Mesenchymal stem cell (in vitro differentiated cells and primary cell): ENCODE data around the gene CHIC2.

Experiments used
- DNase-seq: peaks from one replicate; pipeline ENCODE4 v3.0.0-alpha.2; 2013
- H2AFZ ChIP-seq: one replicate; pipeline ENCODE4 v1.6.1; 2013; ENCODE audit warnings: low read depth, mild to moderate bottlenecking, control low read depth, inconsistent platforms, low read length, moderate library complexity
- H2AK5ac ChIP-seq: 2 replicates; pipeline ENCODE4 v1.6.1; 2013; ENCODE audit warnings: low read length, moderate library complexity, mild to moderate bottlenecking, inconsistent platforms; ENCODE audit not compliant: severe bottlenecking
- H2BK120ac ChIP-seq: one replicate; pipeline ENCODE4 v1.6.1; 2013; ENCODE audit warnings: low read depth, mild to moderate bottlenecking, inconsistent platforms, low read length, moderate library complexity
- H2BK12ac ChIP-seq, 2 experiments: one replicate each; pipeline ENCODE4 v1.6.1; 2013; ENCODE audit warnings: inconsistent platforms in 2 of 2, low read length in 2 of 2, mild to moderate bottlenecking in 2 of 2, moderate library complexity in 2 of 2, control low read depth in 1 of 2
- H2BK15ac ChIP-seq: one replicate; pipeline ENCODE4 v1.6.1; 2013; ENCODE audit warnings: mild to moderate bottlenecking, low read depth, inconsistent platforms; ENCODE audit not compliant: poor library complexity, severe bottlenecking
- H2BK5ac ChIP-seq: 2 replicates; pipeline ENCODE4 v1.6.1; 2013; ENCODE audit warnings: low read depth, mild to moderate bottlenecking, low read length, control low read depth, inconsistent platforms; ENCODE audit not compliant: poor library complexity, severe bottlenecking
- H3K14ac ChIP-seq, 2 experiments: one replicate each; pipeline ENCODE4 v1.6.1; 2013; ENCODE audit warnings: inconsistent platforms in 2 of 2, low read length in 2 of 2, control low read depth in 1 of 2, mild to moderate bottlenecking in 1 of 2, moderate library complexity in 1 of 2
- H3K18ac ChIP-seq, 2 experiments: one replicate each; pipeline ENCODE4 v1.6.1; 2013; ENCODE audit warnings: inconsistent platforms in 2 of 2, low read length in 2 of 2, control low read depth in 1 of 2, low read depth in 1 of 2, mild to moderate bottlenecking in 1 of 2
- H3K23ac ChIP-seq, 2 experiments: one replicate each; pipeline ENCODE4 v1.6.1; 2013; ENCODE audit warnings: inconsistent platforms in 2 of 2, low read length in 2 of 2, mild to moderate bottlenecking in 2 of 2, moderate library complexity in 2 of 2, control low read depth in 1 of 2
- H3K27ac ChIP-seq: 2 replicates; pipeline ENCODE4 v1.5.1; 2013; ENCODE audit warnings: mild to moderate bottlenecking, moderate library complexity, low read length, control low read depth, inconsistent platforms; ENCODE audit not compliant: poor library complexity, severe bottlenecking
- H3K27me3 ChIP-seq, 2 experiments: 2 replicates each; pipeline versions ENCODE4 v1.6.1 to v1.7.0; 2013; ENCODE audit warnings: low read length in 2 of 2, mild to moderate bottlenecking in 2 of 2, moderate library complexity in 2 of 2, control low read depth in 1 of 2, inconsistent platforms in 1 of 2; ENCODE audit not compliant: control insufficient read depth in 1 of 2, insufficient read depth in 1 of 2
- H3K36me3 ChIP-seq, 2 experiments: 2 replicates each; pipeline versions ENCODE4 v1.6.1 to v1.7.0; 2013; ENCODE audit warnings: low read length in 2 of 2, control low read depth in 1 of 2, inconsistent platforms in 1 of 2, low read depth in 1 of 2, mild to moderate bottlenecking in 1 of 2; ENCODE audit not compliant: insufficient read depth in 2 of 2, control insufficient read depth in 1 of 2
- H3K4ac ChIP-seq, 2 experiments: one replicate each; pipeline ENCODE4 v1.6.1; 2013; ENCODE audit warnings: inconsistent platforms in 2 of 2, low read length in 2 of 2, mild to moderate bottlenecking in 2 of 2, moderate library complexity in 2 of 2, control low read depth in 1 of 2, low read depth in 1 of 2
- H3K4me1 ChIP-seq: 2 replicates; pipeline ENCODE4 v1.6.1; 2013; ENCODE audit warnings: low read depth, low read length, control low read depth; ENCODE audit not compliant: control insufficient read depth, insufficient read depth
- H3K4me2 ChIP-seq: 2 replicates; pipeline ENCODE4 v1.6.1; 2013; ENCODE audit warnings: low read length, mild to moderate bottlenecking, inconsistent platforms; ENCODE audit not compliant: poor library complexity, severe bottlenecking
- H3K4me3 ChIP-seq, 2 experiments: 2 replicates each; pipeline versions ENCODE4 v1.5.1 to v1.7.0; 2013; ENCODE audit warnings: low read length in 2 of 2, mild to moderate bottlenecking in 2 of 2, control low read depth in 1 of 2, low read depth in 1 of 2; ENCODE audit not compliant: insufficient read depth in 1 of 2
- H3K79me1 ChIP-seq: replicated peaks from 2 replicates; pipeline ENCODE4 v1.6.1; 2013; ENCODE audit warnings: mild to moderate bottlenecking, control low read depth, low read length, inconsistent platforms; ENCODE audit not compliant: poor library complexity, severe bottlenecking
- H3K9ac ChIP-seq: 2 replicates; pipeline ENCODE4 v1.7.0; 2013; ENCODE audit warnings: mild to moderate bottlenecking, low read length, moderate library complexity
- H3K9me3 ChIP-seq: 2 replicates; pipeline ENCODE4 v1.7.0; 2013; ENCODE audit warnings: mild to moderate bottlenecking, low read length; ENCODE audit not compliant: control insufficient read depth
- H4K8ac ChIP-seq: one replicate; pipeline ENCODE4 v1.6.1; 2013; ENCODE audit warnings: inconsistent platforms, mild to moderate bottlenecking, low read length, moderate library complexity
- H4K91ac ChIP-seq: one replicate; pipeline ENCODE4 v1.6.1; 2013; ENCODE audit warnings: mild to moderate bottlenecking, low read length, inconsistent platforms
- WGBS: methylation state at CpG from one replicate; pipeline ENCODE4 v1.1.7; 2013; ENCODE audit warnings: mixed read lengths; 5-methylcytosine and 5-hydroxymethylcytosine counted together

Gene CHIC2

GRCh38 chr4:54015423-54016030 is 48.9 kb downstream of the CHIC2 start:
- no peak overlapping the region for H3K4ac ChIP-seq
- no peak overlapping the region for H3K18ac ChIP-seq
- no peak overlapping the region for H2BK15ac ChIP-seq
- no peak overlapping the region for H2AK5ac ChIP-seq
- H3K27me3 ChIP-seq, result no peaks in the 10 kb centered on the region
- H4K8ac ChIP-seq, result peak overlapping the region; percentile 64
- no peak overlapping the region for H2BK12ac ChIP-seq
- no peak overlapping the region for H2AFZ ChIP-seq
- H3K9me3 ChIP-seq, result no peaks in the 10 kb centered on the region
- no peaks in the 10 kb centered on the region for H3K4me1 ChIP-seq
- DNase-seq, result no peak
- H2BK5ac ChIP-seq, result no peak overlapping the region
- no peak overlapping the region for H3K27ac ChIP-seq
- H3K23ac ChIP-seq, result no peak overlapping the region
- 67% methylated on average over 6 of the region's 10 CpGs for WGBS
- H3K79me1 ChIP-seq, result peaks cover 10% of the 10 kb centered on the region
- H3K9ac ChIP-seq, result no peak overlapping the region
- no peak overlapping the region for H3K14ac ChIP-seq
- peaks cover 0 to 42% of the 10 kb centered on the region in 2 experiments for H3K36me3 ChIP-seq
- no peak overlapping the region for H4K91ac ChIP-seq
- H3K4me2 ChIP-seq, result no peak overlapping the region
- H2BK120ac ChIP-seq, result no peak overlapping the region
- H3K4me3 ChIP-seq, result no peak overlapping the region

GRCh38 chr4:54014666-54015160 is 49.7 kb downstream of the CHIC2 start:
- no peak overlapping the region for H3K4me3 ChIP-seq
- H3K23ac ChIP-seq, result no peak overlapping the region
- no peaks in the 10 kb centered on the region for H3K27me3 ChIP-seq
- H2BK12ac ChIP-seq, result no peak overlapping the region
- H2BK5ac ChIP-seq, result no peak overlapping the region
- H3K4ac ChIP-seq, result no peak overlapping the region
- H3K4me1 ChIP-seq, result no peaks in the 10 kb centered on the region
- DNase-seq, result no peak
- H3K9ac ChIP-seq, result no peak overlapping the region
- H3K79me1 ChIP-seq, result peaks cover 11% of the 10 kb centered on the region
- H3K18ac ChIP-seq, result no peak overlapping the region
- no CpG with 5 or more reads among the region's 1 CpG for WGBS
- no peak overlapping the region for H2AK5ac ChIP-seq
- no peak overlapping the region for H3K4me2 ChIP-seq
- peaks cover 0 to 50% of the 10 kb centered on the region in 2 experiments for H3K36me3 ChIP-seq
- H2AFZ ChIP-seq, result no peak overlapping the region
- no peaks in the 10 kb centered on the region for H3K9me3 ChIP-seq
- H3K14ac ChIP-seq, result no peak overlapping the region
- H2BK15ac ChIP-seq, result no peak overlapping the region
- no peak overlapping the region for H3K27ac ChIP-seq
- no peak overlapping the region for H2BK120ac ChIP-seq
- no peak overlapping the region for H4K8ac ChIP-seq
- H4K91ac ChIP-seq, result no peak overlapping the region

GRCh38 chr4:54011201-54011600 is 53.2 kb downstream of the CHIC2 start:
- Histone ChIP-seq H3K4me3 (no peak overlapping the region), H3K14ac (no peak overlapping the region), H4K91ac (no peak overlapping the region), H3K9me3 (no peaks in the 10 kb centered on the region), H2BK120ac (no peak overlapping the region), H3K4me2 (no peak overlapping the region), H3K18ac (no peak overlapping the region), H3K4ac (no peak overlapping the region), H3K9ac (no peak overlapping the region), H3K27ac (no peak overlapping the region), H2BK12ac (no peak overlapping the region), H2AFZ (no peak overlapping the region), H3K36me3 (peaks cover 0 to 69% of the 10 kb centered on the region in 2 experiments), H3K4me1 (no peaks in the 10 kb centered on the region), H3K23ac (no peak overlapping the region), H2AK5ac (no peak overlapping the region), H3K27me3 (no peaks in the 10 kb centered on the region), H2BK15ac (no peak overlapping the region), H2BK5ac (no peak overlapping the region), H4K8ac (no peak overlapping the region), H3K79me1 (peaks cover 9% of the 10 kb centered on the region)
- no peak for DNase-seq

GRCh38 chr4:54006755-54007154 is 57.6 kb downstream of the CHIC2 start:
- Histone ChIP-seq H3K79me1 (peaks cover 5% of the 10 kb centered on the region), H3K9ac (no peak overlapping the region), H3K23ac (no peak overlapping the region), H2BK120ac (no peak overlapping the region), H2AK5ac (no peak overlapping the region), H3K4me3 (no peak overlapping the region), H2AFZ (no peak overlapping the region), H3K4ac (no peak overlapping the region), H4K91ac (no peak overlapping the region), H2BK15ac (no peak overlapping the region), H3K14ac (no peak overlapping the region), H3K18ac (no peak overlapping the region), H3K4me1 (no peaks in the 10 kb centered on the region), H3K4me2 (no peak overlapping the region), H3K27ac (no peak overlapping the region), H3K9me3 (no peaks in the 10 kb centered on the region), H2BK12ac (no peak overlapping the region), H3K36me3 (peaks cover 3 to 82% of the 10 kb centered on the region in 2 experiments), H2BK5ac (no peak overlapping the region), H3K27me3 (no peaks in the 10 kb centered on the region), H4K8ac (no peak overlapping the region)
- DNase-seq, result no peak
- no CpG with 5 or more reads among the region's 2 CpGs for WGBS
